ENCODE data around the gene DNAJC10. TPM values are rescaled to one million over a fixed set of nuclear protein-coding genes. Genes with fewer than 3 reads are reported as not detected.

DNAJC10 gene
- total RNA-seq, 1 donor from 2014 or later: 128 TPM

- no peak for DNase-seq (ENCODE audit: low spot score)
Observed at GRCh38 chr2:182836451-182836850, 120.4 kb downstream of the DNAJC10 start.

Other genes with a start within 250 kb of the DNAJC10 start
- gene FRZB, start 150.4 kb downstream of the DNAJC10 start, total RNA-seq: 11.8 TPM